Ishikawa (cell line): ENCODE data around the gene NCKIPSD.

Source experiments
- EP300 ChIP-seq: IDR thresholded peaks from 2 replicates; pipeline ENCODE4 v1.6.1; 2012; ENCODE audit warnings: borderline replicate concordance
- MAX ChIP-seq: IDR thresholded peaks from 2 replicates; pipeline ENCODE4 v1.6.1; 2012
- RAD21 ChIP-seq: IDR thresholded peaks from 2 replicates; pipeline ENCODE4 v1.6.1; 2012; ENCODE audit warnings: low read depth
- TAF1 ChIP-seq: IDR thresholded peaks from 2 replicates; pipeline ENCODE4 v1.6.1; 2012; ENCODE audit warnings: low read depth, mild to moderate bottlenecking
- USF1 ChIP-seq: IDR thresholded peaks from 2 replicates; pipeline ENCODE4 v1.6.1; 2012

- no peak for TF ChIP-seq MAX
- no peak for TF ChIP-seq EP300
- no peak for TF ChIP-seq RAD21
- no peak for TF ChIP-seq USF1
- TF ChIP-seq TAF1 = no peak
Measured at GRCh38 chr3:48696601-48697000, 10.9 kb upstream of the NCKIPSD start.
